Measurements from ENCODE around the gene VWC2L. TPM values are rescaled to one million over a fixed set of nuclear protein-coding genes. Genes with fewer than 3 reads are reported as not detected.

Gene VWC2L
- total RNA-seq, 4 donors from 2014 or later: not detected

DNA sequence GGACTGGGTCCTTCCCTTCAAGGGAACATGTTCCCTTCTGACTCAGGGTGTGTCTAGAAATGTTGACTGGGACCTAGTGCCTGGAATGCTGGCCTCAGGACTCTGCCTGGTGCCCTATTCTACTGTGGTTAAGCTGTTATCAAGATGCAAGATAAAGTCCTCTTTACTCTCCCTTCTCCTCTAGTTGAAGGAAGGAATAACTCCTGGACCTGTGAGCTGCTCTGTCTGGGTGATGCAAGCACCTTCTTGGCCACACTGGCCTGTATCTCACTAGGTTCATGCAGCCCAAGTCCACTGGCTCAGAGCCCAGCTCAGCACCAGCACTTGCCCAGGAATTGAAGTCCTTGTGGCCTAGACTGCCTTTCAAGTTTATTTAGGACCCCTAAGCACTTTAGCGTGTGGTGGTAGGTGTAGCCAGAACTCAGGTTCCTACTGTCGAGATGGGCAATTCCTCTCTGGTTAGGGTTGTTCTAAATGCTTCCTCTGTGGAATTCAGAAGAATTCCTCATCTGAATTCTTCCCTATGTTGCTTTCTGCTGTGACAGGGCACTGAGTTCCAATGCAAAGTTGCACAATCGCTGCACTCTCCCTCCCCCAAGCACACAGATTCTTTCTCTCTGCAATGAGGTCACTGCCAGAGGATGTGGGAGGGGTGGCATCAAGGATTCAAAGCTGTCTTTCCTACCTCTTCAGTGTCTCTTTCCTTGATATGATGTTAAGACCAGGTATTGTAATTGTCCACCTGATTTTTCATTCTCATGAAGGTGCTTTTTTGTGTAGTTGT is 54.7 kb downstream of the VWC2L start:
- TF ChIP-seq, protein P1, sequence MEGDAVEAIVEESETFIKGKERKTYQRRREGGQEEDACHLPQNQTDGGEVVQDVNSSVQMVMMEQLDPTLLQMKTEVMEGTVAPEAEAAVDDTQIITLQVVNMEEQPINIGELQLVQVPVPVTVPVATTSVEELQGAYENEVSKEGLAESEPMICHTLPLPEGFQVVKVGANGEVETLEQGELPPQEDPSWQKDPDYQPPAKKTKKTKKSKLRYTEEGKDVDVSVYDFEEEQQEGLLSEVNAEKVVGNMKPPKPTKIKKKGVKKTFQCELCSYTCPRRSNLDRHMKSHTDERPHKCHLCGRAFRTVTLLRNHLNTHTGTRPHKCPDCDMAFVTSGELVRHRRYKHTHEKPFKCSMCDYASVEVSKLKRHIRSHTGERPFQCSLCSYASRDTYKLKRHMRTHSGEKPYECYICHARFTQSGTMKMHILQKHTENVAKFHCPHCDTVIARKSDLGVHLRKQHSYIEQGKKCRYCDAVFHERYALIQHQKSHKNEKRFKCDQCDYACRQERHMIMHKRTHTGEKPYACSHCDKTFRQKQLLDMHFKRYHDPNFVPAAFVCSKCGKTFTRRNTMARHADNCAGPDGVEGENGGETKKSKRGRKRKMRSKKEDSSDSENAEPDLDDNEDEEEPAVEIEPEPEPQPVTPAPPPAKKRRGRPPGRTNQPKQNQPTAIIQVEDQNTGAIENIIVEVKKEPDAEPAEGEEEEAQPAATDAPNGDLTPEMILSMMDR (IDR thresholded peaks at IDR 0.05; ENCODE audit: low read depth): no peak

DNA sequence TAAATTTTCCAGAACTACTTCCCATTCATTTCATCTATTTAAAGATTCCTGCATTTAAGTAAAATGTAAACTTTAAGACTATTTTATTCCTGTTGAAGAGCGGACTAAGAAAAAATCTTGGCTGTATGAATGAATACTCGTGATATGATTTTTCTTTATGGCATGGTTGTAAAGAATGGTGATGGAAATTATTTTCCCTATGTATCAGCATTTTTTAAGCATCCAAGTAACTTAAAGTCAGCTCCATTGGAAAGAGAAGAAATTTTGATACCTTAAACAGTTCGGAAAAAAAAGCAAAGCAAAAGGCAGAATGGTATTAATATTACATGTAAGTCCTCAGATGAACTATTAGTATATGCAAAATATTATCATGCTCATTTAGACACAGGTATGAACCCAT is 58.9 kb downstream of the VWC2L start:
- TF ChIP-seq, protein P1 (IDR thresholded peaks at IDR 0.05; ENCODE audit: low read depth): no peak

DNA sequence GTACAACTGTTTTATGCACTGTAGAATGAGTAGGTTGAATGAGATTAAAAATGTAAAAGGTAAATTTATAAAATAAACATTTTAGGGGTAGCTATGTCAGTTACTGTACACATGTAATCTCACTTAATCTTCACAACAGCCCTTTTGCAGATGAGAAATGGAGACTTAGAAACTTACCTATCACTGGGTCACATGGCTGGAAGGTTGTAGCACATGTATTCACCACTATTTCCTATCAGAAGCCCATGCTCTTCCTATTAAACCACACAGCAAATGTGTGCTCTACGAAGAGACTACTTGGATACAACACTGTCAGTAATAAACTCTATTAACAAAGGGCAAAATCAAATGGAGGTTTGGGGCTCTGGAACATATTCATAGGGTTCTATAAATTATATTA is 60.5 kb downstream of the VWC2L start:
- TF ChIP-seq, protein P1 (IDR thresholded peaks at IDR 0.05; ENCODE audit: low read depth): no peak

DNA sequence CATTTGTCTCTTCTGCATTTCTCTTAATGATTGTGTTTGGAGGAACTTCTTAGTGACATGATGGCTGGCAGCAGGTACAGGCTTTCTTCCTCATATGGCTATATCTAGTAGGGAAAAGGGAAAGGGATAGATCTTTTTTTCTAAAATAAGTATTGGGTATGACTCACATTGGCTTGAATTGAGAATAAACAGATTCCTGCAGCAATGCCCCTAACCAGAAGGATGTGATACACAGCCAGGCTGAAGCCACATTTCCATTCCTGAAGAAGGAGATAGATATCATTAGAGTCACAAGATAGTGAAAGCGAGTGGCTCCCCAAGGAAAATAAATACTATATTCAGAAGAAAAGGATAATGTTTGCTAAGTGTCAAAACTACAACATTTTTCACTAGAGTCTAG is 61.1 kb downstream of the VWC2L start:
- TF ChIP-seq, protein P1 (IDR thresholded peaks at IDR 0.05; ENCODE audit: low read depth): no peak

DNA sequence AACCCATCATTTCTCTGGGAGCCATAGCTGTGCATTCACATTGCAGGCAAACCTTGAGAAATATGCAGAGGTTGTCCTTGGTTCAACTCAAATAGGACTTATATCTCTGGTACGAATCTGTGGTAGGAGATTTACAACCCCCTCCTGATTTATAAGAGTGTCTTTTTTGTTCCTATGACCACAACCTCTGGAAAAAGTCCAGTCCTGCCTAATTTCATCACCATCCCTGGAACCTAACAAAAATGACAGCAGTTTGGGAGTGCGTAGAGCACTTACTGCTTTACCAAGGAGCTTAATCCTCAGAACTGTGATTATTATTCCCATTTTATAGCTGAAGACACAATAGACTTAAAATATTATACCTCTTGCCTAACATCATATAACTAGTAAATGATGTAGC is 66.5 kb downstream of the VWC2L start:
- TF ChIP-seq, protein P1 (IDR thresholded peaks at IDR 0.05; ENCODE audit: low read depth): no peak

DNA sequence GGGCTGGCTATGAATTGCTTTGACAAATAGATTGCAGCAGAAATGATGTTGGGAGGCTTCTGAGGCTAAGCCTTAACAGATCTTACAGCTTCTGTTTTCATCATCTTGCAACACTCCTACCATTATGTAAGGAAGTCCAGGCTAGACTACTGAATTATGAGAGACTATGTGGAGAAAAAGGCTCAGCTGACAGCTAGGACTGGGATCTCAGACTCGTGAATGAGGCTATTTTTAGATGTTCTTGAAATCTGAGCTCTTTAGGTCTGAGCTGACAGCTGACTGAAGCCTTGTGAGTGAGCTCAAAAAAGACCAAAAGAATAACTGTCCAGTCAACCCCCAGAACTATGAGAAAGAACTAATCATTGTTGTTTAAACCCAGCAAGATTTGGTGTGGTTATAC is 70.3 kb downstream of the VWC2L start:
- TF ChIP-seq, protein P1 (IDR thresholded peaks at IDR 0.05; ENCODE audit: low read depth): no peak

DNA sequence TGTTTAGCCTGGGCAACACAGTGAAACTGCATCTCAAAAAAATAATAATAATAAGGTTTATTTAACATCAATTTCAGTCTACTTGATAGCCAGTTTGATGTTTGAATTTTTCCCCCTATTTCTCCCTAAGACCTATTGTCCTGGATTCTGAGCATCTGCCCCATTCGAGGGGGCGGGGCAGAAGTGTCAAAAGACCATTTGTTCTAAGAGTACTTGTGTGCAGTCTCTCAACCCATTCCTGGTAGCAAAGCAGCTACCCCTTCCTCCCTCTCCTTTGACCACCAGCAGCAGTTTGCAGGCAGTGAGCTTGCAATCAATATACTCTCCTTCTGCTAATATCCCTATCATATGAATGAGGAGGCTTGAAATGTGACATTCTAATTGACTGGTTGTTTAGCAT is 71.9 kb downstream of the VWC2L start:
- TF ChIP-seq, protein P1 (IDR thresholded peaks at IDR 0.05; ENCODE audit: low read depth): no peak
